Transverse colon (tissue), 3 donors: ENCODE data around the gene TUBA3E.
"Not testable (repeated sequence)": the region's sequence is repeated elsewhere in the genome, so short reads cannot be mapped to it uniquely, and the experiment has no call there.

ENCODE experiments used
- POLR2A ChIP-seq: fragments of 450-650 bp; IDR thresholded peaks from one replicate; pipeline ENCODE4 v1.6.1; 2016; ENCODE audit warnings: antibody characterized with exemption, mild to moderate bottlenecking, moderate library complexity
- TF ChIP-seq, protein P1 (sequence below), 5 experiments: fragments of 200-600 bp in 3 of 5; fragments of 450-650 bp in 2 of 5; sonication (generic) in 3 of 5; IDR thresholded peaks; 1 replicate in 2 of 5; 2 replicates in 3 of 5; pipeline ENCODE4 v1.5.1; 2016 to 2017; ENCODE audit warnings: antibody characterized with exemption in 5 of 5, inconsistent platforms in 3 of 5, mild to moderate bottlenecking in 2 of 5, moderate library complexity in 1 of 5

DNA sequence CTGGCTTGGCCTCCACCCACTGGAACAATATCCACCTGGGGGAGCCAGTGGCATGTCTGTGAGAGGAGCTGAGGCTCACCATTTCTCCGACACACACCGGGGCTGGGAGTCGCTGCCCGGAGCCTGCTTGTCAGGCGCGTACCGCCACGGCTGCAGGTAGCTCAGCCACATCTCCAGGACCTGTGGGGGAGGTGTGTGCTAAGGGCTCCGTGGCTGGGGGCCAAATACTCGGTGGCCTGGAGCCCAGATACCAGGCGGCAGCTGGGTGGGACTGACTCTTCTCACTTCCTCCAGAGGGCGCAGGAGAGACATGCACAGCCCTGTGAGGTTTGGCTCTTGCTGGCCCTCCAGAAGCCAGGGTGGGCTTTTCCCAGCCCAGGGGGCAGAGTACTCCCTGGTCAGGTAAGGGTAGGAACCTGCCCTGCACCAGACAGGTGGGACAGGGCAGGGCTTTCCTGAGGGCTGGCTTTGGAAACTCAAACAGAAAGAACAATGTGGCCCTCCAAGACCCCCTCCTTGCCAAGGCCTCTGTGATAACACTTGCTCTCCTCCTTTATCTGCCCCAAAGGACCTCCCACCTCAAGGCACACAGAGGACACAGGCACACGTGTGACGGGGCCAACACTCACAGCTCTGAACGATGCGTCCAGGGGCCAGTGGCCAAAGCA, 42.1 kb downstream of the TUBA3E start:
- TF ChIP-seq, protein P1, sequence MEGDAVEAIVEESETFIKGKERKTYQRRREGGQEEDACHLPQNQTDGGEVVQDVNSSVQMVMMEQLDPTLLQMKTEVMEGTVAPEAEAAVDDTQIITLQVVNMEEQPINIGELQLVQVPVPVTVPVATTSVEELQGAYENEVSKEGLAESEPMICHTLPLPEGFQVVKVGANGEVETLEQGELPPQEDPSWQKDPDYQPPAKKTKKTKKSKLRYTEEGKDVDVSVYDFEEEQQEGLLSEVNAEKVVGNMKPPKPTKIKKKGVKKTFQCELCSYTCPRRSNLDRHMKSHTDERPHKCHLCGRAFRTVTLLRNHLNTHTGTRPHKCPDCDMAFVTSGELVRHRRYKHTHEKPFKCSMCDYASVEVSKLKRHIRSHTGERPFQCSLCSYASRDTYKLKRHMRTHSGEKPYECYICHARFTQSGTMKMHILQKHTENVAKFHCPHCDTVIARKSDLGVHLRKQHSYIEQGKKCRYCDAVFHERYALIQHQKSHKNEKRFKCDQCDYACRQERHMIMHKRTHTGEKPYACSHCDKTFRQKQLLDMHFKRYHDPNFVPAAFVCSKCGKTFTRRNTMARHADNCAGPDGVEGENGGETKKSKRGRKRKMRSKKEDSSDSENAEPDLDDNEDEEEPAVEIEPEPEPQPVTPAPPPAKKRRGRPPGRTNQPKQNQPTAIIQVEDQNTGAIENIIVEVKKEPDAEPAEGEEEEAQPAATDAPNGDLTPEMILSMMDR (IDR thresholded peaks at IDR 0.05), result peak; percentile 36 to 70 (median 59)
- TF ChIP-seq POLR2A, result not testable (repeated sequence)
